ENCODE results near the gene SEZ6L.

SEZ6L gene

GRCh38 chr22:26417406-26417805 is 248.1 kb downstream of the SEZ6L start:
- no peak for DNase-seq (ENCODE audit: low read depth in 1 of 2, low spot score in 1 of 2)
- no peaks in the 10 kb centered on the region for H3K27me3 ChIP-seq (ENCODE audit: insufficient read depth, poor library complexity, severe bottlenecking)
- TF ChIP-seq CTCF (IDR thresholded peaks at IDR 0.05; ENCODE audit: insufficient read depth, low read length) (no peak), SPI1 (IDR thresholded peaks at IDR 0.05; ENCODE audit: borderline replicate concordance, low read depth) (no peak), REST (IDR thresholded peaks at IDR 0.05; ENCODE audit: insufficient replicate concordance, low read depth) (no peak), GABPA (IDR thresholded peaks at IDR 0.05; ENCODE audit: low read depth) (no peak), POLR2AphosphoS5 (IDR thresholded peaks at IDR 0.05; ENCODE audit: low read depth) (no peak)
- no peak overlapping the region for H3K4me3 ChIP-seq (replicated peaks; ENCODE audit: insufficient read depth, low read length)
- no peak overlapping the region for H3K27ac ChIP-seq (replicated peaks)

- Histone ChIP-seq H3K27me3 (ENCODE audit: insufficient read depth, poor library complexity, severe bottlenecking) (no peaks in the 10 kb centered on the region), H3K4me3 (replicated peaks; ENCODE audit: insufficient read depth, low read length) (no peak overlapping the region), H3K27ac (replicated peaks) (no peak overlapping the region)
- no peak for DNase-seq (ENCODE audit: low read depth in 1 of 2, low spot score in 1 of 2)
- TF ChIP-seq POLR2AphosphoS5 (IDR thresholded peaks at IDR 0.05; ENCODE audit: low read depth) = no peak
Measured at GRCh38 chr22:26418620-26419019, 249.4 kb downstream of the SEZ6L start.

DNA sequence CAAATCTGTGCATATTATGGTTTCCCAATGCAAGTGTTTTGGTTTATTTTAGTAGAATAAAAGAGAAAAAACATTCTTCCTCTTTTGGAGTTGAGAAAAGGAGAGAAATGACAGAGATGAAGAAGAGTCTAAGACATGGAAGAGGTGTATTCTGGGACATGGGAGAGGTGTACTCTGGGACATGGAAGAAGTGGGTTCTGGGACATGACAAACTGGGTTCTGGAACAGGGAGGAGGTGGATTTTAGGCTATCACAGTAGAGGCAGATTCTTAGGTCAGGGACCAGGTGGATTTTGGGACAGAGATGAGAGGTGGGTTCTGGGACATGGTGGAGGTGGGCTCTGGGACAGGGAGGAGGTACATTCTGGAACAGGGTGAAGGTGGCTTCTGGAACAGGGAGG is 257.7 kb downstream of the SEZ6L start:
- DNase-seq (ENCODE audit: low read depth in 1 of 2, low spot score in 1 of 2) = no peak

GRCh38 chr22:26428515-26429457 is 259.5 kb downstream of the SEZ6L start, which contains the start of gene ASPHD2:
TSS of gene ASPHD2 (plus strand) at chr22:26429260. CDS start at chr22:26433616, 4,356 bp downstream.
- TF ChIP-seq POLR2AphosphoS5 (IDR thresholded peaks at IDR 0.05; ENCODE audit: low read depth) (no peak), REST (IDR thresholded peaks at IDR 0.05; ENCODE audit: insufficient replicate concordance, low read depth) (no peak), SPI1 (IDR thresholded peaks at IDR 0.05; ENCODE audit: borderline replicate concordance, low read depth) (peak; percentile 99), GABPA (IDR thresholded peaks at IDR 0.05; ENCODE audit: low read depth) (no peak)
- peak within 1 kb of the TSS; percentile 75 for H3K27ac ChIP-seq (replicated peaks)
- peak; percentile 65 to 75 for DNase-seq (ENCODE audit: low read depth in 1 of 2, low spot score in 1 of 2)
- H3K4me3 ChIP-seq (replicated peaks; ENCODE audit: insufficient read depth, low read length) = peak within 1 kb of the TSS; percentile 51
- no peaks in the 10 kb centered on the region for H3K27me3 ChIP-seq (ENCODE audit: insufficient read depth, poor library complexity, severe bottlenecking)

More for the DNA sequence above, 257.7 kb downstream of the SEZ6L start:
- TF ChIP-seq SPI1 (IDR thresholded peaks at IDR 0.05; ENCODE audit: borderline replicate concordance, low read depth) = no peak
- no peak for TF ChIP-seq POLR2AphosphoS5 (IDR thresholded peaks at IDR 0.05; ENCODE audit: low read depth)
- H3K27ac ChIP-seq (replicated peaks) = no peak overlapping the region
- no peak overlapping the region for H3K4me3 ChIP-seq (replicated peaks; ENCODE audit: insufficient read depth, low read length)
- H3K27me3 ChIP-seq (ENCODE audit: insufficient read depth, poor library complexity, severe bottlenecking) = no peaks in the 10 kb centered on the region

- H3K27me3 ChIP-seq (ENCODE audit: insufficient read depth, poor library complexity, severe bottlenecking) = no peaks in the 10 kb centered on the region
- DNase-seq (ENCODE audit: low read depth in 1 of 2, low spot score in 1 of 2) = no peak
- H3K4me3 ChIP-seq (replicated peaks; ENCODE audit: insufficient read depth, low read length) = peak overlapping the region; percentile 51
- H3K27ac ChIP-seq (replicated peaks) = no peak overlapping the region
- TF ChIP-seq CTCF (IDR thresholded peaks at IDR 0.05; ENCODE audit: insufficient read depth, low read length) (no peak), SPI1 (IDR thresholded peaks at IDR 0.05; ENCODE audit: borderline replicate concordance, low read depth) (peak; percentile 30; the same call in 1 of the 2 replicates)
Measured at GRCh38 chr22:26429458-26430286, 260.4 kb downstream of the SEZ6L start.
